ENCODE results near the gene ORM2.
"Not testable (repeated sequence)": the region's sequence is repeated elsewhere in the genome, so short reads cannot be mapped to it uniquely, and the experiment has no call there.

The ORM2 gene

GRCh38 chr9:114327749-114328148 is 1.9 kb upstream of the ORM2 start:
- in situ Hi-C loops (cut with MboI; ENCODE audit: low sequenced_read_pairs), result no loop called here

- in situ Hi-C loops (cut with MboI; ENCODE audit: low sequenced_read_pairs), result not testable (repeated sequence)
These were observed 1.3 kb upstream of the ORM2 start for GRCh38 chr9:114328357-114328820.

GRCh38 chr9:114328937-114329624 is 588 bp upstream of the ORM2 start:
- in situ Hi-C loops (cut with MboI; ENCODE audit: low sequenced_read_pairs), result not testable (repeated sequence)

GRCh38 chr9:114330636-114331035 is 967 bp downstream of the ORM2 start:
- in situ Hi-C loops (cut with MboI; ENCODE audit: low sequenced_read_pairs), result no loop called here

GRCh38 chr9:114331229-114332195 is 1.8 kb downstream of the ORM2 start:
- in situ Hi-C loops (cut with MboI; ENCODE audit: low sequenced_read_pairs), result not testable (repeated sequence)

- in situ Hi-C loops (cut with MboI; ENCODE audit: low sequenced_read_pairs), result not testable (repeated sequence)
These were observed 2.9 kb downstream of the ORM2 start for GRCh38 chr9:114332474-114333040.

- in situ Hi-C loops (cut with MboI; ENCODE audit: low sequenced_read_pairs), result not testable (repeated sequence)
These were observed 4.0 kb downstream of the ORM2 start for GRCh38 chr9:114333718-114334117.

- in situ Hi-C loops (cut with MboI; ENCODE audit: low sequenced_read_pairs), result no loop called here
These were observed 4.8 kb downstream of the ORM2 start for GRCh38 chr9:114334490-114334889.

GRCh38 chr9:114335745-114336144 is 6.1 kb downstream of the ORM2 start:
- in situ Hi-C loops (cut with MboI; ENCODE audit: low sequenced_read_pairs), result no loop called here

- in situ Hi-C loops (cut with MboI; ENCODE audit: low sequenced_read_pairs), result no loop called here
These were observed 6.5 kb downstream of the ORM2 start for GRCh38 chr9:114336157-114336556.

GRCh38 chr9:114336699-114337395 is 7.2 kb downstream of the ORM2 start:
- in situ Hi-C loops (cut with MboI; ENCODE audit: low sequenced_read_pairs), result no loop called here

- in situ Hi-C loops (cut with MboI; ENCODE audit: low sequenced_read_pairs), result no loop called here
These were observed 8.5 kb downstream of the ORM2 start for GRCh38 chr9:114338187-114338586.

- in situ Hi-C loops (cut with MboI; ENCODE audit: low sequenced_read_pairs), result no loop called here
These were observed 9.7 kb downstream of the ORM2 start for GRCh38 chr9:114339130-114339908.

- in situ Hi-C loops (cut with MboI; ENCODE audit: low sequenced_read_pairs), result no loop called here
These were observed 11.6 kb downstream of the ORM2 start for GRCh38 chr9:114341152-114341830.

- in situ Hi-C loops (cut with MboI; ENCODE audit: low sequenced_read_pairs), result no loop called here
These were observed 12.3 kb downstream of the ORM2 start for GRCh38 chr9:114341991-114342390.

GRCh38 chr9:114342755-114343440 is 13.2 kb downstream of the ORM2 start:
- in situ Hi-C loops (cut with MboI; ENCODE audit: low sequenced_read_pairs), result no loop called here

- in situ Hi-C loops (cut with MboI; ENCODE audit: low sequenced_read_pairs), result no loop called here
These were observed 14.0 kb downstream of the ORM2 start for GRCh38 chr9:114343471-114344187.

GRCh38 chr9:114344188-114344566 is 14.5 kb downstream of the ORM2 start:
- in situ Hi-C loops (cut with MboI; ENCODE audit: low sequenced_read_pairs), result no loop called here
